Endothelial cell of umbilical vein (primary cell): ENCODE results near the gene PRKAG2. TPM values are rescaled to one million over a fixed set of nuclear protein-coding genes. Genes with fewer than 3 reads are reported as not detected.

Experiments
- BruUV-seq: library from RNA; stranded (reverse); fragments of 400-500 nt; replicated peaks from 2 replicates; lab custom pipeline; 2021; lab: Mats Ljungman, UMichigan
- CTCF ChIA-PET: fragments of 300-600, 350-600 bp; sonication (Branson Sonifier 250); formaldehyde crosslinking; loops from one replicate; lab custom pipeline; 2021; ENCODE audit warnings: antibody characterized with exemption, inconsistent platforms; lab: Charles Lee
- POLR2A ChIA-PET: fragments of 300-600, 350-600 bp; sonication (Branson Sonifier 250); formaldehyde crosslinking; loops from one replicate; lab custom pipeline; 2021; ENCODE audit warnings: antibody characterized with exemption, inconsistent platforms; lab: Charles Lee
- DNase-seq: peaks from one replicate; pipeline ENCODE4 v3.0.0-alpha.2; 2011; ENCODE audit warnings: low read depth, low spot score
- FAIRE-seq: peaks from 2 replicates; lab custom pipeline; 2011; peaks lifted over from hg19 to GRCh38; lab: Jason Lieb, UNC
- H2AFZ ChIP-seq: 2 replicates; pipeline ENCODE4 v1.6.0; 2012; ENCODE audit warnings: low read depth, low read length, control low read depth, inconsistent platforms
- H3K27ac ChIP-seq: 2 replicates; pipeline ENCODE4 v1.5.1; 2011; ENCODE audit warnings: low read depth, mild to moderate bottlenecking, control low read depth, low read length, moderate library complexity; ENCODE audit not compliant: insufficient read depth
- H3K27me3 ChIP-seq, 2 experiments: 2 replicates each; pipeline versions ENCODE4 v1.6.0 to v1.6.1; 2011; ENCODE audit warnings: low read length in 2 of 2, mixed read lengths in 1 of 2; ENCODE audit not compliant: control insufficient read depth in 2 of 2, insufficient read depth in 2 of 2
- H3K36me3 ChIP-seq, 2 experiments: 2 replicates in 1 of 2; 3 replicates in 1 of 2; pipeline ENCODE4 v1.5.1; 2011; ENCODE audit warnings: low read length in 2 of 2, mild to moderate bottlenecking in 1 of 2, moderate library complexity in 1 of 2; ENCODE audit not compliant: control insufficient read depth in 2 of 2, insufficient read depth in 2 of 2; ENCODE audit errors: extremely low read depth in 1 of 2
- H3K4me1 ChIP-seq: 3 replicates; pipeline ENCODE4 v1.5.1; 2011; ENCODE audit warnings: mild to moderate bottlenecking, low read length; ENCODE audit not compliant: control insufficient read depth, insufficient read depth; ENCODE audit errors: extremely low read depth
- H3K4me2 ChIP-seq: 2 replicates; pipeline ENCODE4 v1.6.1; 2011; ENCODE audit warnings: low read length, control low read depth, mixed read lengths; ENCODE audit not compliant: insufficient read depth
- H3K4me3 ChIP-seq, 3 experiments: fragments of 200-600 bp in 1 of 3; sonication (generic), shearing (Covaris generic) in 1 of 3; replicated peaks in 1 of 3; 2 replicates each; pipeline ENCODE4 v1.5.1; 2011 to 2016; ENCODE audit warnings: control low read depth in 3 of 3, low read length in 3 of 3, mild to moderate bottlenecking in 2 of 3, inconsistent platforms in 1 of 3, low read depth in 1 of 3, moderate library complexity in 1 of 3; ENCODE audit not compliant: insufficient read depth in 1 of 3
- H3K79me2 ChIP-seq: 2 replicates; pipeline ENCODE4 v1.6.0; 2012; ENCODE audit warnings: low read length, inconsistent platforms; ENCODE audit not compliant: control insufficient read depth, insufficient read depth
- H3K9ac ChIP-seq: replicated peaks from 2 replicates; pipeline ENCODE3; 2011; ENCODE audit warnings: low read length, control low read depth; ENCODE audit not compliant: insufficient read depth; ENCODE audit errors: extremely low read depth
- H3K9me1 ChIP-seq: replicated peaks from 3 replicates; pipeline ENCODE4 v1.6.0; 2011; ENCODE audit warnings: mild to moderate bottlenecking, low read length; ENCODE audit not compliant: control insufficient read depth, insufficient read depth; ENCODE audit errors: extremely low read depth
- H3K9me3 ChIP-seq: replicated peaks from 2 replicates; pipeline ENCODE4 v1.5.1; 2012; ENCODE audit warnings: low read length, inconsistent platforms; ENCODE audit not compliant: control insufficient read depth, insufficient read depth
- H4K20me1 ChIP-seq: replicated peaks from 2 replicates; pipeline ENCODE3; 2011; ENCODE audit warnings: mild to moderate bottlenecking, low read length; ENCODE audit not compliant: control insufficient read depth, insufficient read depth; ENCODE audit errors: extremely low read depth
- CTCF ChIP-seq, 2 donors: IDR thresholded peaks; 1 replicate in 1 of 2; 2 replicates in 1 of 2; pipeline ENCODE4 v1.5.1; 2011; ENCODE audit warnings: low read length in 2 of 2, mild to moderate bottlenecking in 2 of 2, moderate library complexity in 2 of 2, control low read depth in 1 of 2, inconsistent platforms in 1 of 2, low read depth in 1 of 2; ENCODE audit not compliant: insufficient read depth in 1 of 2; ENCODE audit errors: extremely low read depth in 1 of 2
- EZH2 ChIP-seq: IDR thresholded peaks from 2 replicates; pipeline ENCODE4 v1.6.1; 2012; ENCODE audit warnings: borderline replicate concordance, low read depth, mild to moderate bottlenecking, moderate library complexity, low read length, inconsistent platforms; ENCODE audit not compliant: severe bottlenecking
- FOS ChIP-seq: IDR thresholded peaks from 2 replicates; pipeline ENCODE4 v1.6.1; 2011; ENCODE audit warnings: mild to moderate bottlenecking, low read length, moderate library complexity, borderline replicate concordance; ENCODE audit not compliant: insufficient read depth
- GATA2 ChIP-seq: IDR thresholded peaks from 2 replicates; pipeline ENCODE4 v1.7.0; 2011; ENCODE audit warnings: low read depth, mild to moderate bottlenecking, moderate library complexity, mixed read lengths, low read length; ENCODE audit not compliant: insufficient read length, insufficient read depth
- JUN ChIP-seq: IDR thresholded peaks from 2 replicates; pipeline ENCODE4 v1.6.1; 2011; ENCODE audit warnings: borderline replicate concordance, low read depth; ENCODE audit not compliant: insufficient read length, insufficient read depth
- MAX ChIP-seq: IDR thresholded peaks from 2 replicates; pipeline ENCODE4 v1.6.1; 2011; ENCODE audit not compliant: insufficient read depth, insufficient read length
- MYC ChIP-seq: IDR thresholded peaks from one replicate; pipeline ENCODE4 v1.6.1; 2011; ENCODE audit warnings: mild to moderate bottlenecking, low read depth, low read length
- POLR2A ChIP-seq: IDR thresholded peaks from 2 replicates; pipeline ENCODE4 v1.6.1; 2012; ENCODE audit warnings: low read depth, mild to moderate bottlenecking, control low read depth, low read length
- POLR2AphosphoS5 ChIP-seq: IDR thresholded peaks from 2 replicates; pipeline ENCODE4 v1.6.1; 2012; ENCODE audit warnings: low read depth, mild to moderate bottlenecking, control low read depth, low read length, moderate library complexity; ENCODE audit not compliant: insufficient read depth
- dilution Hi-C: fragments of 300-500 bp; cut with MboI; formaldehyde crosslinking; loops from one replicate; pipeline ENCODE4 v1.15.0; 2019; ENCODE audit warnings: low sequenced_read_pairs; ENCODE audit not compliant: extremely low pct_ligation_motif_present
- intact Hi-C: fragments of 100-400 bp; cut with micrococcal nuclease; formaldehyde crosslinking; loops from one replicate; pipeline ENCODE4 v1.10.0; 2022
- polyA plus RNA-seq, 4 experiments: library from polyadenylated mRNA; depleted of rRNA in 3 of 4; stranded (reverse) in 3 of 4; unstranded in 1 of 4; fragments of >200 nt; gene quantifications; 2 replicates each; pipeline versions ENCODE4 v1.2.1 to v1.2.3, GENCODE V29; 2011 to 2012; ENCODE audit warnings: missing spikeins in 1 of 4
- total RNA-seq: library from RNA; stranded (reverse); gene quantifications from 2 replicates; pipeline ENCODE4 v1.2.3, GENCODE V29; 2021

The PRKAG2 gene
- total and polyA plus RNA-seq, 2 donors (not counting 3 experiments of a cell fraction or from before 2014, with no cell fraction given): 19.3 to 51.5 TPM

- DNase-seq (no peak), FAIRE-seq (no peak)
- Histone ChIP-seq H3K36me3 (no peaks in the 10 kb centered on the region), H2AFZ (no peak overlapping the region), H3K9me3 (no peaks in the 10 kb centered on the region), H3K4me3 (no peak overlapping the region), H3K9ac (no peak overlapping the region), H3K27me3 (no peaks in the 10 kb centered on the region), H3K27ac (no peak overlapping the region), H4K20me1 (no peaks in the 10 kb centered on the region), H3K79me2 (no peaks in the 10 kb centered on the region), H3K4me1 (no peaks in the 10 kb centered on the region), H3K9me1 (no peaks in the 10 kb centered on the region), H3K4me2 (no peak overlapping the region)
- dilution Hi-C loops (no loop called here), intact Hi-C loops (no loop called here)
- TF ChIP-seq FOS: no peak
- no peak for TF ChIP-seq JUN
- ChIA-PET CTCF (no interaction called here), POLR2A (no interaction called here)
- no TSS peak for BruUV-seq
These were observed 24.9 kb upstream of the PRKAG2 start for GRCh38 chr7:151901828-151902227.

GRCh38 chr7:151900986-151901621, 24.2 kb upstream of the PRKAG2 start:
- dilution Hi-C loops: no loop called here
- H3K36me3 ChIP-seq: no peaks in the 10 kb centered on the region
- H3K27ac ChIP-seq: no peak overlapping the region
- no peak overlapping the region for H3K4me3 ChIP-seq
- no peaks in the 10 kb centered on the region for H3K27me3 ChIP-seq
- CTCF ChIA-PET: interaction anchor here (0.8 kb wide), 1 partner anchor 18 kb away, joined by 4 read pairs; no protein-coding TSS in a partner anchor
- POLR2A ChIA-PET: no interaction called here
- FAIRE-seq (no peak), DNase-seq (no peak)
- H2AFZ ChIP-seq: no peak overlapping the region
- H3K9me1 ChIP-seq: no peaks in the 10 kb centered on the region
- H4K20me1 ChIP-seq: no peaks in the 10 kb centered on the region
- BruUV-seq: no TSS peak
- H3K9me3 ChIP-seq: no peaks in the 10 kb centered on the region
- no peak for TF ChIP-seq MYC
- no peak for TF ChIP-seq EZH2
- TF ChIP-seq GATA2: no peak
- TF ChIP-seq POLR2AphosphoS5: no peak
- no peak for TF ChIP-seq MAX
- no peak for TF ChIP-seq FOS
- TF ChIP-seq JUN: no peak
- TF ChIP-seq POLR2A: no peak
- TF ChIP-seq CTCF (IDR thresholded peaks at IDR 0.05; ENCODE audit: extremely low read depth in 1 of 2, insufficient read depth in 1 of 2, low read depth in 1 of 2, low read length in 2 of 2): no peak
- no peak overlapping the region for H3K4me2 ChIP-seq
- no peaks in the 10 kb centered on the region for H3K79me2 ChIP-seq
- intact Hi-C loops: no loop called here
- H3K9ac ChIP-seq: no peak overlapping the region
- no peaks in the 10 kb centered on the region for H3K4me1 ChIP-seq
